B cell (primary cell): ENCODE measurements around the gene CPNE1.

ENCODE experiments used
- CTCF ChIP-seq: fragments of 200-600 bp; IDR thresholded peaks from one replicate; pipeline ENCODE4 v1.8.0; 2022; ENCODE audit warnings: antibody characterized with exemption, mild to moderate bottlenecking
- EZH2 ChIP-seq: IDR thresholded peaks from 2 replicates; pipeline ENCODE4 v1.6.1; 2012; ENCODE audit warnings: borderline replicate concordance, low read depth, mild to moderate bottlenecking, moderate library complexity, low read length; ENCODE audit not compliant: insufficient read depth, poor library complexity, severe bottlenecking

- TF ChIP-seq CTCF = no peak
- TF ChIP-seq EZH2 = no peak
These were observed 77.3 kb downstream of the CPNE1 start for GRCh38 chr20:35587436-35587835.
